CD14-positive monocyte (primary cell): Measurements from ENCODE around the gene SDHAF4. TPM values are rescaled to one million over a fixed set of nuclear protein-coding genes. Genes with fewer than 3 reads are reported as not detected.

ENCODE experiments used
- DNase-seq, 3 donors: peaks; one replicate each; pipeline ENCODE4 v3.0.0-alpha.2; 2011 to 2022
- H2AFZ ChIP-seq: 2 replicates; pipeline ENCODE4 v1.6.0; 2012; ENCODE audit warnings: mild to moderate bottlenecking, low read depth, low read length, inconsistent platforms; ENCODE audit not compliant: insufficient read depth, poor library complexity, severe bottlenecking
- H3K27ac ChIP-seq, 2 donors: 1 replicate in 1 of 2; 2 replicates in 1 of 2; pipeline ENCODE4 v1.5.1; 2012 to 2013; ENCODE audit warnings: low read length in 2 of 2, control low read depth in 1 of 2, inconsistent platforms in 1 of 2, low read depth in 1 of 2, mild to moderate bottlenecking in 1 of 2
- H3K27me3 ChIP-seq, 2 donors: one replicate each; pipeline versions ENCODE4 v1.6.0 to v1.6.1; 2011 to 2013; ENCODE audit warnings: low read length in 2 of 2; ENCODE audit not compliant: control insufficient read depth in 2 of 2, insufficient read depth in 2 of 2
- H3K36me3 ChIP-seq, 2 donors: replicated peaks in 1 of 2; 1 replicate in 1 of 2; 2 replicates in 1 of 2; pipeline versions ENCODE4 v1.5.1 to v1.6.1; 2012 to 2013; ENCODE audit warnings: low read length in 2 of 2, control low read depth in 1 of 2, inconsistent platforms in 1 of 2, mild to moderate bottlenecking in 1 of 2; ENCODE audit not compliant: insufficient read depth in 2 of 2, control insufficient read depth in 1 of 2
- H3K4me1 ChIP-seq, 2 donors: 1 replicate in 1 of 2; 2 replicates in 1 of 2; pipeline versions ENCODE4 v1.5.1 to v1.6.1; 2012 to 2013; ENCODE audit warnings: low read length in 2 of 2, control low read depth in 1 of 2, inconsistent platforms in 1 of 2, mild to moderate bottlenecking in 1 of 2, moderate library complexity in 1 of 2; ENCODE audit not compliant: insufficient read depth in 2 of 2, control insufficient read depth in 1 of 2
- H3K4me2 ChIP-seq: replicated peaks from 2 replicates; pipeline ENCODE3; 2012; ENCODE audit warnings: low read length, moderate library complexity, mild to moderate bottlenecking; ENCODE audit not compliant: poor library complexity, severe bottlenecking; ENCODE audit errors: extremely low read depth
- H3K4me3 ChIP-seq, 3 experiments: fragments of 200-600 bp in 1 of 3; sonication (generic) in 1 of 3; replicated peaks in 1 of 3; 1 replicate in 2 of 3; 2 replicates in 1 of 3; pipeline ENCODE4 v1.5.1; 2011 to 2013; ENCODE audit warnings: low read length in 3 of 3, mild to moderate bottlenecking in 3 of 3, control low read depth in 2 of 3, low read depth in 2 of 3, inconsistent platforms in 1 of 3, moderate library complexity in 1 of 3
- H3K79me2 ChIP-seq: 2 replicates; pipeline ENCODE4 v1.6.0; 2012; ENCODE audit warnings: mild to moderate bottlenecking, control low read depth, inconsistent platforms, low read length, moderate library complexity; ENCODE audit not compliant: insufficient read depth
- H3K9ac ChIP-seq: 2 replicates; pipeline ENCODE4 v1.6.0; 2017; ENCODE audit warnings: low read length, mild to moderate bottlenecking; ENCODE audit not compliant: insufficient read depth, poor library complexity, severe bottlenecking
- H3K9me3 ChIP-seq, 2 donors: replicated peaks in 1 of 2; 1 replicate in 1 of 2; 2 replicates in 1 of 2; pipeline versions ENCODE4 v1.5.1 to v1.6.1; 2012 to 2013; ENCODE audit warnings: low read length in 2 of 2, control low read depth in 1 of 2; ENCODE audit not compliant: control insufficient read depth in 1 of 2, insufficient read depth in 1 of 2
- H4K20me1 ChIP-seq: 2 replicates; pipeline ENCODE4 v1.6.0; 2012; ENCODE audit warnings: mild to moderate bottlenecking, low read length, control low read depth, moderate library complexity; ENCODE audit not compliant: insufficient read depth
- H3K27ac Mint-ChIP-seq, 7 donors: one replicate each; pipeline ENCODE4 v1.8.0; 2020; ENCODE audit warnings: mild to moderate bottlenecking in 7 of 7, mixed read lengths in 7 of 7, moderate library complexity in 6 of 7, inconsistent platforms in 2 of 7
- H3K27me3 Mint-ChIP-seq, 3 donors: one replicate each; pipeline ENCODE4 v1.8.0; 2021 to 2022; ENCODE audit warnings: low read depth in 3 of 3, mild to moderate bottlenecking in 3 of 3, mixed read lengths in 3 of 3, moderate library complexity in 3 of 3, inconsistent platforms in 1 of 3
- H3K36me3 Mint-ChIP-seq, 2 donors: one replicate each; pipeline ENCODE4 v1.8.0; 2020; ENCODE audit warnings: mixed read lengths in 2 of 2, inconsistent platforms in 1 of 2, mild to moderate bottlenecking in 1 of 2
- H3K4me1 Mint-ChIP-seq: one replicate; pipeline ENCODE4 v1.8.0; 2020; ENCODE audit warnings: mild to moderate bottlenecking, mixed read lengths
- H3K4me3 Mint-ChIP-seq, 2 donors: one replicate each; pipeline ENCODE4 v1.8.0; 2020; ENCODE audit warnings: mild to moderate bottlenecking in 2 of 2, mixed read lengths in 2 of 2, moderate library complexity in 1 of 2
- H3K9me3 Mint-ChIP-seq, 7 donors: one replicate each; pipeline ENCODE4 v1.8.0; 2020 to 2022; ENCODE audit warnings: mixed read lengths in 7 of 7, mild to moderate bottlenecking in 6 of 7, moderate library complexity in 6 of 7, inconsistent platforms in 2 of 7
- CTCF ChIP-seq: fragments of 200-600 bp; IDR thresholded peaks from one replicate; pipeline ENCODE4 v1.8.0; 2022; ENCODE audit warnings: antibody characterized with exemption, mild to moderate bottlenecking
- WGBS: methylation state at CpG from one replicate; pipeline ENCODE4 v1.1.5; 2013; ENCODE audit warnings: missing lambda C conversion rate; ENCODE audit not compliant: insufficient coverage; 5-methylcytosine and 5-hydroxymethylcytosine counted together
- intact Hi-C, 2 donors: fragments of 100-400 bp; cut with micrococcal nuclease; formaldehyde crosslinking; loops; one replicate each; pipeline versions ENCODE4 v1.15.0 to v1.15.1; 2023
- polyA plus RNA-seq, 3 donors: library from polyadenylated mRNA; depleted of rRNA in 1 of 3; unstranded in 2 of 3; stranded (reverse) in 1 of 3; fragments of 300-500 nt in 2 of 3; fragments of >200 nt in 1 of 3; fragmentation: Illumina TruSeq in 2 of 3; gene quantifications; 1 replicate in 2 of 3; 2 replicates in 1 of 3; pipeline ENCODE4 v1.2.3, GENCODE V29; 2012 to 2021

SDHAF4 gene
- polyA plus RNA-seq, 3 donors, result 1.5 to 8.3 (median 7.4) TPM

DNA sequence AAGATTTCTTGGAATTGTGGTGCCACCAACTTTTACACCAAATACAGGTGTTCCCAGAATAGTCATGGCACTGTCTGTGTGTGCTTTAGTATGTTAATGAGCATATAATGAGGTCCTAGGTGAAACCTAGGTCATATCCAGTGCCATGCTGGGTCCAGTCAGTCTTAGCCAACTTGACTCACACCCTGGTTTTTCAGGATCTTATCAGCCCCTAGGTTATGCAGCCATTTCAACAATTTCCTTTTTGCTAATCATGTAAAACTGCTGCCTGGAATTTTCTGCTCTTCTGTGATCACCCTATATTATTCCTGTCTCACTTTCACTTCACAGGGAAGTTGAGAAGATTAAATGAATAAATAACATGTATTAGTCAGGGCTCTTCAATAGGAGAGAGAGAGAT lies 23.7 kb downstream of the SDHAF4 start:
- no peak overlapping the region for H3K4me2 ChIP-seq
- H3K4me1 Mint-ChIP-seq, result no peaks in the 10 kb centered on the region
- peaks cover 0 to 3% of the 10 kb centered on the region in 2 donors for H3K9me3 ChIP-seq
- no peak overlapping the region for H3K4me3 ChIP-seq
- H3K36me3 ChIP-seq, result peaks cover 8 to 18% of the 10 kb centered on the region in 2 donors
- peaks cover 0 to 4% (median 2%) of the 10 kb centered on the region in 7 donors for H3K9me3 Mint-ChIP-seq
- H4K20me1 ChIP-seq, result no peaks in the 10 kb centered on the region
- no peaks in the 10 kb centered on the region for H3K27me3 ChIP-seq
- TF ChIP-seq CTCF, result no peak
- H3K4me3 Mint-ChIP-seq, result no peak overlapping the region
- DNase-seq, result no peak
- H3K36me3 Mint-ChIP-seq, result peaks cover 28 to 36% of the 10 kb centered on the region in 2 donors
- no peaks in the 10 kb centered on the region for H3K79me2 ChIP-seq
- H3K27ac ChIP-seq, result no peak overlapping the region
- no peaks in the 10 kb centered on the region for H3K4me1 ChIP-seq
- intact Hi-C loops, result no loop called here
- no peak overlapping the region for H3K9ac ChIP-seq
- H3K27me3 Mint-ChIP-seq, result peaks cover 0 to 1% (median 0%) of the 10 kb centered on the region in 3 donors
- no peak overlapping the region for H2AFZ ChIP-seq
- peak overlapping the region in 2 of 7 donors; percentile 23 to 74 for H3K27ac Mint-ChIP-seq

DNA sequence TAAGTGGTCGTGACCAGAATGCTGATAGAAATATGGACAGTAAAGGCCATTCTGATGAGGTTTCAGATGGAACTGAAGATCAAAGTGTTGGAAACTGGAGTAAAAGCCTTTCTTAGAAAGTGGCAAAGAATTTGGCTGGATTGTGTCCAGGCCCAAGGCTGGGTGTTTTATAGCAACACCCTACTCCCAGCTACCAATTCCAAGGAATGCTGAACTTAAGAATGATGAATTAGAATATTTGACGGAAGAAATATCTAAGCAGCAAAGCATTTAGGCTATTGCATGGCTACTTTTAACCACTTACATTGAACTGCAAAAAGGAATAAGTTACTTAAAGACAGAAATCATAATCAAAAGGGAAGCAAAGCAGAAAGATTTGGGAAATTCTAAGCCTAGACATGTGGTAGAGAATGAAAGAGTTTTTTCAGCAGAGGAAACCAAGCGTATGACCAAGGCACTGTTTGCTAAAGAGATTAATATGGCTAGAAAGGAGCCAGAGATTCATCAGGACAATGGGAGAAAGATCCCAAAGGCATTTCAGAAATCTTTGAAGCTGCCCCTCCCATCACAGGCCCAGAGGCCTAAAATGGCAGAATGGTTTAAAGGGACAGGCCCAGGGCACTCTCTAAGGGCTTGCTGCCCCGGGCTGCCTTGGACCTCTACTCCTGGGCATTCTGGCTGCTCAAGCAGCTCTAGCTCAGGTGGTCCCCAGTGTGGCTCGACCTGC lies 25.8 kb downstream of the SDHAF4 start:
- H3K4me3 Mint-ChIP-seq, result no peak overlapping the region
- TF ChIP-seq CTCF, result no peak
- H3K4me1 Mint-ChIP-seq, result no peaks in the 10 kb centered on the region

More for the DNA sequence above, 25.8 kb downstream of the SDHAF4 start:
- no peak for DNase-seq
- Histone ChIP-seq H3K9me3 (peaks cover 0 to 3% of the 10 kb centered on the region in 2 donors), H2AFZ (no peak overlapping the region), H3K27me3 (no peaks in the 10 kb centered on the region), H4K20me1 (no peaks in the 10 kb centered on the region), H3K4me2 (no peak overlapping the region), H3K36me3 (peaks cover 0 to 8% of the 10 kb centered on the region in 2 donors), H3K79me2 (no peaks in the 10 kb centered on the region), H3K4me3 (no peak overlapping the region), H3K4me1 (no peaks in the 10 kb centered on the region), H3K9ac (no peak overlapping the region), H3K27ac (no peak overlapping the region)
- peaks cover 0 to 4% (median 2%) of the 10 kb centered on the region in 7 donors for H3K9me3 Mint-ChIP-seq
- 85% methylated on average over 4 of the region's 5 CpGs for WGBS
- intact Hi-C loops, result no loop called here
- no peak overlapping the region for H3K27ac Mint-ChIP-seq
- peaks cover 0 to 1% (median 0%) of the 10 kb centered on the region in 3 donors for H3K27me3 Mint-ChIP-seq
- H3K36me3 Mint-ChIP-seq, result peaks cover 14 to 21% of the 10 kb centered on the region in 2 donors
